Cardiac muscle cell (in vitro differentiated cells and primary cell): ENCODE results near the gene CFAP157. TPM values are rescaled to one million over a fixed set of nuclear protein-coding genes. Genes with fewer than 3 reads are reported as not detected.

Source experiments
- DNase-seq, 2 donors: peaks; one replicate each; pipeline versions ENCODE4 v3.0.0 to v3.0.0-alpha.2; 2010 to 2017; ENCODE audit warnings: low read depth in 1 of 2, low spot score in 1 of 2
- H3K27ac ChIP-seq: fragments of 200-600 bp; sonication (generic); 2 replicates; pipeline ENCODE4 v1.5.1; 2016
- H3K27me3 ChIP-seq: fragments of 200-600 bp; sonication (generic); 2 replicates; pipeline ENCODE4 v1.6.0; 2016; ENCODE audit warnings: control low read depth
- H3K36me3 ChIP-seq: fragments of 200-600 bp; sonication (generic); 2 replicates; pipeline ENCODE4 v1.5.1; 2016; ENCODE audit warnings: control low read depth
- H3K4me1 ChIP-seq: fragments of 200-600 bp; sonication (generic); 2 replicates; pipeline ENCODE4 v1.8.1; 2017; ENCODE audit warnings: low read depth, mild to moderate bottlenecking, mixed run types
- H3K4me3 ChIP-seq: fragments of 200-600 bp; sonication (generic); 2 replicates; pipeline ENCODE4 v1.5.1; 2016; ENCODE audit warnings: mild to moderate bottlenecking
- H3K9me3 ChIP-seq: fragments of 200-600 bp; sonication (generic); 2 replicates; pipeline ENCODE4 v1.5.1; 2017; ENCODE audit warnings: low read depth, mild to moderate bottlenecking, control low read depth
- CTCF ChIP-seq: IDR thresholded peaks from 2 replicates; pipeline ENCODE4 v1.5.1; 2012; ENCODE audit warnings: low read depth, mild to moderate bottlenecking, low read length
- polyA plus RNA-seq: library from polyadenylated mRNA; unstranded; fragments of >200 nt; fragmentation: Nextera tagmentation; extraction: Ambion mirVana; gene quantifications from 2 replicates; pipeline ENCODE4 v1.2.1, GENCODE V29; 2016
- total RNA-seq: library from RNA; depleted of rRNA; stranded (reverse); fragments of >200 nt; gene quantifications from 2 replicates; pipeline ENCODE4 v1.2.3, GENCODE V29; 2016

The CFAP157 gene
- total and polyA plus RNA-seq, 2 experiments from 2014 or later, result 0.76 to 0.86 TPM

GRCh38 chr9:127732444-127732843 is 25.7 kb downstream of the CFAP157 start:
- no peak overlapping the region for H3K4me3 ChIP-seq

DNA sequence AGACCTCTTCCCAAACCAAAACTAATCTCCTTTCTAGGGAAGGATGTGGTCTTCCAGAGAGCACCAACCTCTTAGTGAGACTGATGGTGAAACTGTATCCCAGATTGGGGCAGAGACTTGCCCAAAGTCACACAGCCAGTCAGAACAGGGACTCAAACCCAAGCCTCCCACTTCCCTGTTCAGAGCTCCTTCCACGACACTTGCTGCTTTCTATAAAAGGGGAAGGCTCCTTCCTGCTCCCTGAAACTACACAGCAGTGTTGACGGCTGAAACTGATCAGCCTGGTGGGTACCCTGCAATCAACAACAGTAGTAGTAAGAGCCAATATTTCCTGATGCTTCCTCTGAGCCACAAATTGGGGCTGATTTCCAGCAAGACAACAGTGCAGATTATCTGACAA is 26.8 kb downstream of the CFAP157 start:
- Histone ChIP-seq H3K4me1 (no peaks in the 10 kb centered on the region), H3K27me3 (no peaks in the 10 kb centered on the region), H3K36me3 (no peaks in the 10 kb centered on the region), H3K9me3 (no peaks in the 10 kb centered on the region), H3K27ac (no peak overlapping the region), H3K4me3 (no peak overlapping the region)
- no peak for TF ChIP-seq CTCF
- no peak for DNase-seq

More at GRCh38 chr9:127732444-127732843, 25.7 kb downstream of the CFAP157 start:
- Histone ChIP-seq H3K27ac (no peak overlapping the region), H3K4me1 (no peaks in the 10 kb centered on the region), H3K27me3 (no peaks in the 10 kb centered on the region), H3K36me3 (no peaks in the 10 kb centered on the region), H3K9me3 (no peaks in the 10 kb centered on the region)
- DNase-seq, result no peak
- TF ChIP-seq CTCF, result no peak

DNA sequence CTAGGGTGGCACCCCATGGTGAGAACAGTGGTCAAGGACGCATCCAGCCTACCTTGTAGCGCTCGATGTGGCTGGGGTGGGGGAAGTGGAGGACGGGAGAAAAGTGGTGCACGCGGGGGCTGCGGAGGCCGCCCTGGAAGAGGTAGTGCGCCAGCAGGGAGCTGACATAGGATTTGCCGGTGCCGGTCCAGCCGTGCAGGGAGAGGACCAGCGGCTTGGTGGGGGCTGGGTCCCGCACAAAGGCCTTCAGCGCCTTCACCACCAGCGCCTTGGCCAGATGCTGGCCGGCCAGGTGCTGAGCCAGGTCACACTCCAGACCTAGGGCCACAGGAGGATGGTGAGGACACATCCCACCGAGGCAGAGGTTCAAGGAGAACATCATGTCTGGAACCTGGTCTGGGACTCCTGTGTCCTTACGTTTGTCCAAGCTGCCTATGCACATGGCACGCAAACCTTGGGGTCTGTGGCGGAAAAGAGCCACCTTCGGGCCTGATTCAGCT is 27.5 kb downstream of the CFAP157 start:
- Histone ChIP-seq H3K9me3 (no peaks in the 10 kb centered on the region), H3K36me3 (no peaks in the 10 kb centered on the region), H3K4me1 (no peaks in the 10 kb centered on the region), H3K4me3 (peak overlapping the region; percentile 65), H3K27me3 (no peaks in the 10 kb centered on the region), H3K27ac (no peak overlapping the region)
- no peak for DNase-seq
- no peak for TF ChIP-seq CTCF

DNA sequence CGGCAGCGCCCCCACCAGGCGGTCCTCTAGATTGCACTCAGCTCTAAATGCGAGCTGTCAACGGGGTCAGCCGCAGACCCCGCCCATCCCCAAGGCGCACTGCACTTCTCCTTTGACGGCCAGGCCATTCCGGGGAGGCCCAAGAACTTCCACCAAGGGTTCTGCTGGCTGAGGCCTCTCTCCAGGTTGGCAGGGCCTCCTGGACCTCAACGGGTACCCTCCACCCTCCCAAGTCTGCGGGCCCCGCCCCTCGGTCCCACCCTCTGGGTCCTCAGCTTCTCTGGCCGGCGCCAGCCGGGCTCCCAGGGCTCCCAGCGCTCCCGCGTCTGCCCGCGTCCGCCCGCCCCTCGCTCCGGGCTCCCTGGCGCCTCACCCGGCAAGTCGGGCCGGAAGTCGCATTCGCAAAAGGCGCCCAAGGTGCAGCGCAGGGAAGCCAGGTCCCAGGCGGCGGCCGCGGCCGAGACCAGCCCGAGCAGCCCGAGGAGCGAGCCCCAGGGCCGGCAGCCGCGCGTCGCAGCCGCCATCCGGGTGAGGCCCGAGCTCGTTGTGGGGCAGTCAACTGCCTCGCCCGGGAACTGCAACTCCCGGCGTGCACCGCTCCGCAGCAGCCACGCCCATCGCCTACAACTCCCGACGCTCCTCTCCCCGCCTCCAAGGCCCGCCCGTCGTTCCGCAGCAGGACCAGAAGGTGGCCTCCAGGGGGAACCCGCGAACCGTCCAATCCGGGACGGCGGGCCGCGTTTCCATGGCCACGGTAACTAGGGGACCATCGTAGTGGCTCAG is 28.1 kb downstream of the CFAP157 start, which contains the start of gene TOR2A:
Gene TOR2A (minus strand): TSS at position 548 of the 783 bp plus-strand sequence. CDS start 24 bp downstream, at position 524.
- peak; percentile 99 for DNase-seq
- peak; percentile 92 for TF ChIP-seq CTCF
- Histone ChIP-seq H3K9me3 (no peaks in the 10 kb centered on the region), H3K36me3 (no peaks in the 10 kb centered on the region), H3K27me3 (no peaks in the 10 kb centered on the region), H3K4me1 (peaks cover 2% of the 10 kb centered on the region), H3K27ac (peak within 1 kb of the TSS; percentile 73), H3K4me3 (peak within 1 kb of the TSS; percentile 65)

DNA sequence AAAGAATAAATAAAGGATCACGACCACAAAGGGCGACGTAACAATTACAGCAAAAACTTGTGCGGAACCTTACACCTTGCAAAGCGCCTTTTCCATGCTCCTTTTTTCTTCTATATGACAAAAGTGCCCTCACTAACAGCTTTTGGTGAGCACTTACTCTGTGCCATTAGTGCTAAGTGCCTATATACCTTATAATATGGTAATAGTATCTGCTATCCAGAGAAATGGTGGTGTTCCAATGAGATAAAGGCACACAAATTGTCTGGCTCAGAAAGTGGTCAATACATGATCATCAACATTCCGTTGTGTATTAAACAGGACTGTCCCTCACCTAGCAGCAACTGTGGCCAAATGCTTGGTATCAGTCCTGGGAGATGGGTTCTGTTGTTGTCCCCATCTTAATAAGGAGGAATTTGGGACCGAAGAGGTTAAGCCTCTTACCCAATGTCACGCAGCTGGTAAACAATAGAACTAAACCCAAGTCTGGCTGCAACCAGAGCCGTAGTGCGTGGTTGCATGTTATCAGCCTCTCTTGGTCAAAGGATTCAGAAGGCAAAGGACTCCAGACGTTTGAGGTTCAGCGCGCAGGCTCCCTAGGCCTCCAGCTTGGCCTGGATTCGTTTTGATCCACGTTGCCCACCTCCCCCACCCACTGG is 28.9 kb downstream of the CFAP157 start:
- peak in 1 of 2 donors; percentile 24 for DNase-seq
- Histone ChIP-seq H3K27me3 (no peaks in the 10 kb centered on the region), H3K4me3 (no peak overlapping the region), H3K4me1 (peaks cover 9% of the 10 kb centered on the region), H3K27ac (no peak overlapping the region), H3K9me3 (no peaks in the 10 kb centered on the region), H3K36me3 (no peaks in the 10 kb centered on the region)
- no peak for TF ChIP-seq CTCF
